HPDE6-E6E7 (cell line): Measurements from ENCODE around the gene ZNF385B.
"Not testable (repeated sequence)": the region's sequence is repeated elsewhere in the genome, so short reads cannot be mapped to it uniquely, and the experiment has no call there.

Experiments
- DNase-seq: peaks from one replicate; pipeline ENCODE4 v3.0.0; 2011; ENCODE audit warnings: missing footprints; ENCODE audit errors: extremely low spot score

ZNF385B gene

DNA sequence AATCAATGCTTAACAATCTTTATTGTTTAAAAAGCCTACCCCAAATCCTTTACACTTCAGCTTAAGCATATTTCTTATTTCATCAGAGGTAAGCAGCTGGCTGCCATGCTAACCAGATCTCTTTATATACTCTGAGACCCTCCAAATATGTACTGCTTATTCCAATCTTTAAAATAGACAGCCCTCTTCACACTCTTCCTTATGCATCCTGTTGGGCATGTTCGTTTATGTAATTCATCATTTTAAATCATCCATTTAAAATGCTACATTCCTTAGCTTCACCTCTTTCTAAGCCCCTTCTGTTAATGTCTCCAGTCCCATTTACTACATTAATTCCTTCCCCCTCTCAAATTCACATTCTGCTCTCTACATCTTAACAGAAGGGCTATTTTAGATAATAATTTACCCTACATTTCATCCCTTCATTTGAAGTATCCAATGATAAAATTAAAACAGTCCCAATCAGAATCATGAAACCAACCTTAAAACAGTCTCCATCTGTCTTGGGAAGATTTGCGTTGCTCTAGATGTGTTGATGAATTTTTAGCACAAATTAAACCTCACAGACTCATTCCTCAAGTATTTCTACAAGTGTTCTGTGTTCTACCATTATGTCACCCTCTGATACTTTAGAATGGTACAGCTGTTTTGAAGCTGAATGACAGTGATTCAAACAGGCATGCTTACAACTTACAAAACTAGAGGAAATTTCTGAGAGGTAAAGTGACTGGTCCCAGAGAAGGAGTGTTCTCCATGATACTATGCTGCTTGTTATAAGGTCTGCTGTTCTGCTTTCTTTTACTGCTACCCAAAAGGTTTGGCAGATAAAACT is 59.1 kb downstream of the ZNF385B start:
- DNase-seq: no peak

DNA sequence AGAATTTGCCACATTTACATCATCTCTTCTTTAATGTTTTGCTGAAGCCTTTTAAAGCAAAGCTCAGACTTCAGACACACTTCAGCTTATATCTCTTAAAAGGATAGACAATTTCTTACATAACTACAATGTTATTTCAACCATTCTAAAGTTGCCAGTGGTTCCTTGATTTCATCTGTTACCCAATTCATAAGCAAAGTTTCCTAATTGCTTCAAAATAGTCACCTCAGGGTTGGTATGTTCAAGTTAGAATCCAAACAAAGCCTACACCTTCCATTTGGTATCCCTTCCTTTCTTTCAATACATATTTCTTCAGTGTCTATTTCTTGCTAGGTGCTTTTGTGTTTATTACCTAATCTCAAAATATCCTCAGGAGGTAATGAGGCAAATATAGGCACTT is 60.6 kb downstream of the ZNF385B start:
- DNase-seq: no peak

DNA sequence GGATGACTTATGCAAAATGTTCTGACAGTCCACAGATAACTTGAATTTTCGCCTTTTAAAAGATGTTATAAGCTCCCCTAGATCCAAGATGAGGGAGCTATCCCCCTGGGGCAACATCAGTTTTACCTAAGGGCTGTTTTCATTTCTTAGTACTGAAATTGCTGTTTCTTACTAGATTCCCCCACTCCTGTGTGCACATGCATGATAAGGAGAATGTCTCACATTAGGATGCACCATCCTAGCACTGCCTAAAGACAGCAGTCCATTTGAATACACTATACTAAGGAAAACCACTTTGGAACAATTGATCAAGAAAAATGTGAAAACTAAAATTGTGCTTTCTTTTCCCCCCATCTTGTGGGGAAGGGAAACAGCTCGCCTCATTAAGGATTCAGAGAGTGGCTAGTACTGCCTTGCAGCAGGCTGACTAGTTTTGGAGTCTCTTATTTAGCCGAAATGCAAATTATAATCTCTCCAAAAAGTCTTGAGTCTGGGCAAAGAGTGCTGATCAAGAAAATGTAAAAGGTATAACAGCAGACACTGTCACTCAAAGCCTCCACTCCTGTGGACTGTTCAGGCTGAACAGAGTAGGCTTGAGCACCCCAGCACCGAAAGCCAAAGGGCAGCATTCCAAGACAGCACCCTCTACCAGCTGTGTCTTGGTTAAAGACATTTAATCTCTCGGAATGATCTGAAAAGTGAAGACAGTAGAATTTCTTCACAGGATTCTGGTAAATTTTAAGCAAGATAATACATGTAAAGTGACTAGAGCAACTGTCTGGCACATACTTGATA is 65.0 kb downstream of the ZNF385B start:
- no peak for DNase-seq

DNA sequence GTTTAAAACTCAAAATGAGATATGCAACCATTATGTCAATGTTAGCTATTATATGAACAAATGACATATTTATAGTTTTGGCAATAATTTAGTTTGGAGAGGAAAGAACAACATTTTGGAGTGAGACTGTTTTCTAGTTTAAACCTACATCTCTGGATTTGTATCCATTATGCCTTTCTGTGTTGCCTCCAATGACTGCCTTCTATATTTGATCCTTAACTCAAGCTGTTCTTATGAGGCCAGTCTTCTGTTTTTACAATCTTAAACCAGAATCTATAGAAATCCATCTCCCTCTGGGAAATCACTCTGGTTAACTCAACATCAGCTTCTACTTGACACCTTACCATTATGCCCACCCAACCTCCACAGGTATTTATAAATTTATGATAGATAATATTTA is 67.5 kb downstream of the ZNF385B start:
- DNase-seq: no peak

DNA sequence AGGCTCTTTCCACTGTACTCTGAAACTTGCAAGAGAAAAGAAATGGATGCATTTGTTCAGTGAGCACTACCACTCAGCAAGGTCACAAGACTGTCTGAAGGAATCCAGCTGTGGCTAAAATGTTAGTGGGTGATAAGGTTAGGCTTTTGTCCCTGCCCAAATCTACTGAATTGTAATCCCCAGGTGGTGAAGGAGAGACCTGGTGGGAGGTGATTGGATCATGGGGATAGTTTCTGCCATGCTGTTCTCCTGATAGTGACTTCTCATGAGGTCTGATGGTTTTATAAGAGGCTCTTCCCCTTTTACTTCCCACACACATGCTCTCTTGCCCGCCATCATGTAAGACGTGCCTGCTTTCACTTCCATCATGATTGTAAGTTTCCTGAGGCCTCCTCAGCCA is 68.2 kb downstream of the ZNF385B start:
- no peak for DNase-seq

DNA sequence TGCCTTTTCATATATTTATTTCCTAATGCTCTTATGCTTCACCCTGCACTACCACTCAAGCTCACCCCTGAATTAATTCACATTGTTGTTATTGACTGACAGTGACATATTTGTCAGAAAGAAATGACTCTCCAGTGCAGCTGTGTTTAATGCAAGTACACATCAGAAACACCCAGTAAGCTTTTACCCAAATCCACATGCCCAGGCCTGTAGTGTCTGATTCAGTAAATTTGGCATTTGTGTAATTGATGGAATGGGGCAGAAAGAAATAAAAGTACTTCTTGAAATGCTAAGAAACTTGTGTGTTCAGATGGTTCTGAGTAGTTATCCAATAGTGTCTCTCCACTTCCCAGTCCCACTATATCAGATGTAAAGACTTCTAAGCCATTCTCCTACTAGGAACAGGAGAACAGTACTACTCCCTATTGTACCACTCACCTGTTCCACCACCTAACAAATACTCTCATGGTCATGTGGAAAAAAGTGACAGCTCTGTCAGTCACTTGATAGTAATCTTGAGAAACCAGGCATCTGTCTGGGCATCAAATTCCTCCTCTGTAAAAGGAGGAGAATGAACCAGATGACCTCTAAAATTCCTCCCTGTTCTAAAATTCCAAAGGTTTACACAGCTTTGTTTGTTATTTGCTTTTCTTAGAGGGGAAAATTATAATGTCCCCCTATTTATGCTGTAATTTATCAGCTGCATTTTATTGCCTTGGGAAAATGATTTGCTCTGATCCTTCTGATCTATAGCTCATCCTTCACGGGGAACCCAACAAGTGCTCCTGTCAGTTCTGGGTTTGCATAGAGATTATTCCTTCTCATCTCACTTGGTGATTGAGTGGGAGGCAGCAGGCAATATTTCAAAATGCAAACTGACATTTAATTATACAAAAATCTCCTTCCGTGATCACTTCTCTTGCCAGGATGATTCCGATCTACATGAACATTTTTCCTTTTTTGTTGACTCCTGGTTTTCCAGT is 70.9 kb downstream of the ZNF385B start:
- no peak for DNase-seq

DNA sequence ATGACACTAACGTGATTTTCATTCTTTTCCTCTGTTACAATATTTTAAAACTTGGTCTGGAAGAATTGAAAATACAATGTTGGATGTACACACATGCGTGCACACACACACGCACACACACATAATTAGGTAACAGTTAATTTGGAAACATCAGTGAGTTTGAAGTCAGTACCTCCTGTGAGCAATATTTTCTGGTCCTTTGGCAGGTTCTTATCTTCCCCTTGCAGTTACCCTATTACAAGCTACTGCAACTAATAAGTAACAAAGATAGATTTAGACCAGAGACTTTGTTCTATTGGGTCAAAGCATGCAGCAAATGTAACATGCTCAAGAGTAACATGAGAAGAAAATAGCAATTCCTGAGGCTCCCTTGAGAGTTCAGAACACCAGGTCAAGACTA is 73.3 kb downstream of the ZNF385B start:
- DNase-seq: no peak

DNA sequence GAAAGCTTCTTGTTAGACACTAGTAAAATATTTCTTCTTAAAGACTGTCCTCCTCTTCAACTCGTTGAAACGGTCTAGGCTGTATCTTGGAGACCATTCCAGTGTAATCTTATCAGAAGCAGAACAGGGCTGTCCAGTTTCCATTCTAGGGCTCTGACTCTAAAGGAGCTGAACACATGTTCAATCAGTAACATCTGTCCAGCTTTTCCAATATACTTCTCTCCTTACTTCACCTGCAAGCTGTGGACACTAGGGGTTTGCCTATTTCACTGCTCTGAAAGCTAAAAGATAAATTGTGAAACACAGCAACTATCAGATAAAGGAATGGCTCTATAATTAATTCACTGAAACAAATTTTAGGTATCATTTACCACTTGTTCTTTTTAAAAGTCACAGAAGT is 73.8 kb downstream of the ZNF385B start:
- no peak for DNase-seq

DNA sequence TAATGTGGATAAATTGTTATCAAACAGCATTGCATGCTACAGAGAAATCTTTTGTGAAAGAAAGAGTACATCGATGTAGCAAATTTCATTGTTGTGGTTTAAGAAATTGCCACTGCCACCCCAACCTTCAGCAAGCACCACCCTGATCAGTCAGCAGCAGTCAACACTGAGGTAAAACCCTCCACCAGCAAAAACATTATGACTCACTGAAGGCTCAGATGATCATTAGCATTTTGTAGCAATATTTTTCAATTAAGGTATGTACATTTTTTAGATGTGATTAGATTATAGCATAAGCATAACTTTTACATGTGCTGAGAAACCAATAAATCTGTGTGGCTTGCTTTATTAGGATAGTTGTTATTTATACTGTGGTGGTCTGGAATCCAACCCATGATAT is 75.5 kb downstream of the ZNF385B start:
- DNase-seq: no peak

DNA sequence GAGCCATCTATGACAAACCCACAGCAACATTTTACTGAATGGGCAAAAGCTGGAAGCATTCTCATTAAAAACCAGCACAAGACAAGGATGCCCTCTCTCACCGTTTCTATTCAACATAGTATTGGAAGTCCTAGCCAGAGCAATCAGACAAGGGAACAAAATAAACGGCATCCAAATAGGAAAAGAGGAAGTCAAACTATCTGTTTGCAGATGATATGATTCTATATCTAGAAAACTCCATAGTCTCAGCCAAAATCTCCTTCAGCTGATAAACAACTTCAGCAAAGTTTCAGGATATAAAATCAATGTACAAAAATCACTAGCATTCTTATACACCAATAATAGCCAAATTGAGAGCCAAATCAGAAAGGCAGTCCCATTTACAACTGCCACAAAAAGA is 79.1 kb downstream of the ZNF385B start:
- not testable (repeated sequence) for DNase-seq

DNA sequence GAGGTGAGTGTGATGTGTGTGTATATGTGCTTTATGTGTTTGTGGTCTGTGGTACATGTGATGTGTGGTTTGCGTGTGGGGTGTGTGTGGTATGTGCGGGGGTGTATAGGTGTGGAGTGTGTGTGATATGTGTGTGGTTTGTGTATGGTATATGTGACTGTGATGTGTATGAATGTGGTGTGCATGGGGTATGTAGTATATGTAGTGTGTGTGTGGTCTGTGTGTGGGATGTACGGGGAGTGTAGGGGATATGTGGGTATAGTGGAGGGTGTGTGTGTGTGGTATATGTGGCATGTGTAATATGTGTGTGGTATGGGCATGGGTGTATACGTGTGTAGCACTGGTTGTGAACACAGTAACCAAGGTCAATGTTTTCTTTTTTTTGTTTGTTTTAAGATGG is 87.4 kb downstream of the ZNF385B start:
- no peak for DNase-seq

DNA sequence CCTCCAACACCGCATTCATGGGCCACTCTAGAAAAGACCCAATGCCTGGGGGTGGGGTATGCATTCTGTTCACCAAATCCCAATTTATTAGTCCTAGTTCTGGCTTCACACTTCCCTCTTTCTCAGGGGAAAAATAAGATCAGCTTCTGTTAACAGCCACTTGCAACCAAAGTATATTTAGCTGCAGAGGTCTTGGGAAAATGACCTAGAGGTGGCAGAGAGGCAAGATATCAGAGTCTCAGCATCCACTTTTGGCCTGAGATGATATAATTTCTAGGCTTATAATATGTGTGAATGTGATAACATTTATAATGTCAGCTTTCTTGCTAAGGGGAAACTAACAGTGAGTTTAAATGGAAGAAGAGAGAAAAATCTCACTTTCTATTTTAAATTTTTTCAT is 89.1 kb downstream of the ZNF385B start:
- DNase-seq: no peak

DNA sequence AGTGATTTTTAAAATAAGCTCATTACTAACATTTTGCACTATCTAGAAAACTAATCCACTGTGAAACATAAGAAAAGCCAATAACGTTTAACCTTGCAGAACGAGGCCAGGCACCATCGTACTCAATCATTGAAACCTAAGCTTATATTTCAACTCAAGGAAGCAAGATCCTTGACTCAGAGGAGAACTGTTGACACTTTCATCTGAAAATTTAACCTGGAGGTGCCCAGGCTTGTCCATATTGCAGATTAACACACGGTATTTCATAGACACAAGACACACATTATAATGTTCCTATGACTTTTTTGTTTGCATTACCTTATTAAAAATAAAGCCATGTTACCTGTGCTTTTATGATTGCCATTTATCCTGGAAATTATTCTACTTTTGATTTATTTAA is 89.6 kb downstream of the ZNF385B start:
- DNase-seq: peak; percentile 44

DNA sequence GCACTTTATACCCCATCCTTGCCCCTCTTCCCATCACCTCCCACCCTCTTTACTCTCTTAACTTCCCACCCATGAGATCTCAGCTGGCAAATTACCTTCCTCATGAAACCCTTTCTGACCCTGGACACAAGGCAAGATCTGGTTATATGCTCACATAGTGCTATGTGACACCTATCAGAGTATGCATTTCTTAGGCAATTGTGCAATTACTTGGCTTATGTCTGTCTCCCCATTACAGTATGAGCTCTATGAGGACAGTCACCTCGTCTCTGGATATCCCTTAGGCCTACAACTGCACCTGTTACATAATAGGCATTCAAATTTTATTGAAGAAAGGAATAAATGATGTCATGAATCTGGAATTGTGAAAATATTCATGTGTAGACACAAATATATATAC is 91.4 kb downstream of the ZNF385B start:
- DNase-seq: no peak

DNA sequence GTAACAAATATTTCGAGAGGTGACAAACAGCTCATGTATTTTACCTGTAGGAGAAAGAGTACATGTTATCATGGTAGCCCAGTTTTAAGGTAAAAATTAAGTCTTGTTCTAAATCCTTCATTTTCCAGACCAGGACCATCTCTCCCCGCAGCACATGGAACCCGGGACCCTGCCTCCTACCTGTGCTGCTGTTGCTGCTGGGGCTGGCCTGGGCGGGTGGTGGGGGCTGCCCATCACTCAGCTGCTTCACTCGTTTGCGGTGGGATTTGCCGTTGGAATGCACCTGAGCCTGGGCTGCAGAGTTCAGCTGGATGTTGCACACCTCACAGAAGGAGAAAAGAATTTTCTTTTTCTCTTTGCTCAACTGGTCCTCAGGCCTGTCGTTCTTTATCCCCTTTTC is 92.1 kb downstream of the ZNF385B start:
- DNase-seq: no peak

DNA sequence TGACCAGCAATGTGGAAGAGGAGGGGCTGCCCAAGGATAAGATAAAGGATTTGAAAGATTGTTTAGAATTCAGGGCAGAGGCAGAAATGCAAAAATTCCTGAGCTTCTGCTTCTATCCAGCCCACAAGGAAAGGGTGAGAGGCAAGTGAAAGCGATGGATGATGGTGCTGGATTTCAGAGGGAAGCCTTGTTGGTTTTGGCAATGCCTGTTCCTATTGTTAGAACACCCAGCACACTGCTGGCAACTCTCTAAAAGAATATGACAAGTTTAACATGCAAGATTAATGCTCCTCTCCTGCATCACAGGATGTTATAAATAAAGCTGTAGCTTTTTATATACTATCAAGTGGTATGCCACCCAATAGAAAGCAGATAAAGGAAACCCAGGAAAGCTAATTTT is 92.6 kb downstream of the ZNF385B start:
- no peak for DNase-seq

DNA sequence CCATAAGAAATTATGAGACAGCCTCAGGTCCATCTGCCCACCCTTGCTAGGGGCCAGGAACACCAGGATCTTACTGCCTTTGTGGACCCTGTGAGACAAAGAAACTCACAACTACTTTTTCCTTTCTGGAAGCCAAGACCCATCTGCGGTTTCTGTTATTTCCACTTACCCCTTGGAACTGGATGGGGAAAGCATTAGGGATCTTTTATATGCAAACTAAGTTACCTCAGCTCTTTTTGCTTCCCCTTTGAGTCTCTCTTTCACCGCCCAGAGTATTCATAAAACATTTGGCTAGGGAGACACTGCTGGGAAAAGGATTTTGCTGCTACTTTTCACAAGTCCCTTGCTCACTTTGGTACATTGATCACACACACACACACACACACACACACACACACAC is 95.7 kb downstream of the ZNF385B start:
- no peak for DNase-seq

DNA sequence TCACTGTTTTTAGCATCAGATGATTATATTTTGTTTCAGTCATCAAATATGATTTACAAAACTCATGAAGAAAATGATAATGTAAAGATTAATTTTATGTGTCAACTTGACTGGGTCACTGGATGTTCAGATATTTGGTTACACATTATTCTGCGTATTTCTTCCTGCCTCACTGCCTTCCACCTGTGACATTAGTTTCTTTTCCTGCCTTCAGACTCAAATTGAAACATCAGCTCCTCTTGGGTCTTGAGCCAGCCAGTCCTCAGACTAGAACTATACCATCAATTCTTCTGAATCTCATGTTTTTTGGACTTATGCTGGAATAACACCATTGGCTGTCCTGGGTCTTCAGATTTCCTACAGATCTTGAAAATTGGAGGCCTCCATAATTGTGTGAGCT is 96.7 kb downstream of the ZNF385B start:
- no peak for DNase-seq

DNA sequence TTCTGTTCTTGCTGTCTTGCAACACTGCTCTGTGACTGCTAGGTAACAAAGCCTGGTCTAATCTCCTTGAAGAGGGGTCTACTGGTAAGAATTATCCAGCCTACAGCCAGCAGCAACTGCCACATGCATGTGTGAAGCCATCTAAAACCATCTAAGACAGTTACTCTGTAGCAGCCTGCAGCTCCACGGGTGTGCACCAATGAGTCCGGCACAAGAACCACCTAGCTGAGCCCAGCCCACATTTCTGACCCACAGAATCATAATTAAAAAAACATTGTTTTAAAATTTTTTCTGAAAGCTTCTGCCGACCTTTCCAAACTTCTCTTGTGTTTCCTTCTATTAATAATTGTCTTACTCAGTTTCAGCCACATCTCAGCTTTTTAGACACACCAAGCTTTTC is 102.8 kb downstream of the ZNF385B start:
- DNase-seq: no peak

DNA sequence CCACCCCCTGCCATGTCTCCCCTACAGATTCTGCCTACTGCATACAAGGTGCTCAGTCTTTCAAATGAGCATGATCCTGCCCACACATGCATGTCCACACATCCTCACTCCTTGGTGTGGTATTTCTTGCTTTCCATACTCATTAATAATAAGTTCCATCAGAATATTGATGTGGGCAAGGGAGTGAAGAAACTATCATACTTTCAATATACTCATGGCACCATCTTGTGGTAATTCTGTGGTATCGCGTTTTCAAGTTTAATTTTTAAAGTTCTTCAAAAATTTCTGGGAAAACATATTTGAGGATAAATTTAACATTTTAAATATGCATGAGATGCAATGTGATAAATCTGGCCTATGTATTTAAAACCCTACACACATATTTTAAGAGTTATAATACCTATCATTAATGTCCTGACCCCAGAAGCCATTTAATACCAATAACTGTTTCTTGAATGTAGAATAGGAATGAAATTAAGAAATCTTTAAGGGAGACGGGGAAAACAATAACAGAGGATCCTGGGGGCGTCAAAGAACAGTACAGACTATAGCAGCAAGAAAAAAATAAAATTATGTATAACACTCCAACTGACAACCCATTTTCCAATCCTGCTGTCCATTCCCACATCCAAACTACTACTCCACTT is 110.1 kb downstream of the ZNF385B start:
- peak; percentile 28 for DNase-seq

DNA sequence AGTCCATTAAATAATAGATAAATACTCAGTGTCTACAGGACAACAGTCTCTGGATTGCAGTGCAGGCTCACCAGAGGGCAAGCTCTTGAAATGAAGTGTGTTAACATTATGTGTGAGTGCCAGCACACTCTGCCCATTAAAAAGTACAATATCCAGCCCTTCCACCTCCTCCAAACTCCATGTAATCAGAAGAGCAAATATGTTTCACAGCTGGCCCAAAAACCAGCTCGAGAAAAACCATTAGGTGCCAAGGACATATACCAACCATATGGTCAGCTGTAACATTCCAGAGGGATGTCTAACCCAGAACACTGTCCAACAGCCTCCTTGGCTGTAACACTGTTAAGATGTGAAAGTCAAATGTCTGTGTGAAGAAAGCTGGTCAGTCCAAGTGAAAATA is 112.2 kb downstream of the ZNF385B start:
- DNase-seq: no peak

DNA sequence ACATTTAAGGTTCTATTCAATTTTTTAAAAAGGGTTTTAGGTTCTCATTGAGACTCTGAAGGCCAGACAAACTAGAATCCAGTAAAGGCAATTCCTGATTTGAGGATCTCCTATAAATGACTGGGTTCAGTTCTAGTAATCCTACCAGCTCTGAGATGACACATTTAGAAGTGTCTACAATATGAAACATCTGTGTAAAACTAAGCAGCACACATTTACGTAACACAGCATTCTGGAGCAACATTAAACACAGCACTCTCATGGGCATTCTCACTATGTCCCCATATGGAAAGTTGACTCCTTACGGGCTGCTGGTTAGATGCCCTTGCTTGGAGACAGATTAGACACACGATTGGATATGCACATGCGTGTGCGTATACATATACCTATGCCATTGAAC is 114.4 kb downstream of the ZNF385B start:
- DNase-seq: no peak
